GM23338 (cell line): ENCODE results near the gene ETV1. TPM values are rescaled to one million over a fixed set of nuclear protein-coding genes. Genes with fewer than 3 reads are reported as not detected.
A peak's percentile ranks its signal among the peaks of the same experiment; 100 is the strongest.

Source experiments
- ATAC-seq: fragments of 200-7000 bp; cut with Tn5 transposase; 3 replicates; pipeline ENCODE4 v1.9.1; 2020
- DNase-seq: peaks from one replicate; pipeline ENCODE4 v3.0.0-alpha.2; 2015; ENCODE audit warnings: low spot score
- H2AFZ ChIP-seq: fragments of 200-600 bp; sonication (generic); 2 replicates; pipeline ENCODE4 v1.8.0; 2016; ENCODE audit warnings: antibody characterized with exemption, mild to moderate bottlenecking, moderate library complexity
- H3F3A ChIP-seq: fragments of 200-600 bp; sonication (generic); replicated peaks from 2 replicates; pipeline ENCODE4 v1.8.0; 2017; ENCODE audit warnings: antibody characterized with exemption, mixed run types, low read depth
- H3K27ac ChIP-seq: fragments of 200-600 bp; sonication (generic); 2 replicates; pipeline ENCODE4 v1.6.1; 2016; ENCODE audit warnings: low read depth
- H3K27me3 ChIP-seq: fragments of 200-600 bp; sonication (generic); 2 replicates; pipeline ENCODE4 v1.8.0; 2016; ENCODE audit warnings: mild to moderate bottlenecking, mixed run types, moderate library complexity; ENCODE audit not compliant: insufficient read depth
- H3K36me3 ChIP-seq: fragments of 200-600 bp; sonication (generic); 2 replicates; pipeline ENCODE4 v1.8.0; 2016; ENCODE audit warnings: mild to moderate bottlenecking; ENCODE audit not compliant: insufficient read depth
- H3K4me1 ChIP-seq: fragments of 200-600 bp; sonication (generic); 2 replicates; pipeline ENCODE4 v1.8.0; 2016; ENCODE audit warnings: mild to moderate bottlenecking, moderate library complexity; ENCODE audit not compliant: insufficient read depth
- H3K4me2 ChIP-seq: fragments of 200-600 bp; sonication (generic); 2 replicates; pipeline ENCODE4 v1.7.1; 2017; ENCODE audit warnings: mixed run types
- H3K4me3 ChIP-seq: fragments of 200-600 bp; sonication (generic); 2 replicates; pipeline ENCODE4 v1.6.1; 2016; ENCODE audit warnings: mixed run types
- H3K79me2 ChIP-seq: fragments of 200-600 bp; sonication (generic); replicated peaks from 2 replicates; pipeline ENCODE4 v1.8.0; 2017; ENCODE audit warnings: mild to moderate bottlenecking; ENCODE audit not compliant: insufficient read depth
- H3K9me2 ChIP-seq: fragments of 200-600 bp; sonication (generic); 2 replicates; pipeline ENCODE4 v1.8.0; 2017; ENCODE audit not compliant: insufficient read depth
- H4K20me1 ChIP-seq: fragments of 200-600 bp; sonication (generic); replicated peaks from 2 replicates; pipeline ENCODE4 v1.8.0; 2017; ENCODE audit warnings: mild to moderate bottlenecking; ENCODE audit not compliant: insufficient read depth
- H3K27ac Mint-ChIP-seq: 2 replicates; pipeline ENCODE4 v1.8.0; 2020; ENCODE audit warnings: inconsistent platforms, mild to moderate bottlenecking, moderate library complexity, mixed read lengths
- H3K27me3 Mint-ChIP-seq: 3 replicates; pipeline ENCODE4 v1.8.0; 2022; ENCODE audit warnings: low read depth, mild to moderate bottlenecking, moderate library complexity, mixed read lengths, inconsistent platforms; ENCODE audit not compliant: insufficient read depth, poor library complexity
- H3K36me3 Mint-ChIP-seq: 3 replicates; pipeline ENCODE4 v1.8.0; 2021; ENCODE audit warnings: low read depth, mild to moderate bottlenecking, inconsistent platforms, moderate library complexity, mixed read lengths
- H3K4me1 Mint-ChIP-seq: 3 replicates; pipeline ENCODE4 v1.8.0; 2020; ENCODE audit warnings: mild to moderate bottlenecking, inconsistent platforms, mixed read lengths
- H3K4me3 Mint-ChIP-seq: 3 replicates; pipeline ENCODE4 v1.8.0; 2021; ENCODE audit warnings: moderate library complexity, mild to moderate bottlenecking, inconsistent platforms, mixed read lengths
- H3K9me3 Mint-ChIP-seq: 3 replicates; pipeline ENCODE4 v1.8.0; 2020; ENCODE audit warnings: moderate library complexity, mild to moderate bottlenecking, inconsistent platforms, mixed read lengths
- CREB1 ChIP-seq: fragments of 250-450 bp; sonication (Bioruptor Pico); IDR thresholded peaks from 2 replicates; pipeline ENCODE4 v1.5.0; 2020; ENCODE audit warnings: low read depth, mild to moderate bottlenecking, moderate library complexity
- CTCF ChIP-seq, 2 experiments: fragments of 200-600 bp in 1 of 2; sonication (generic) in 1 of 2; conservative IDR thresholded peaks; 2 replicates each; pipeline versions ENCODE4 v1.5.1 to v1.6.1; 2016 to 2017; ENCODE audit warnings: antibody characterized with exemption in 2 of 2, low read depth in 2 of 2, mild to moderate bottlenecking in 2 of 2, moderate library complexity in 1 of 2
- ETS1 ChIP-seq: IDR thresholded peaks from 2 replicates; pipeline ENCODE4 v1.6.1; 2016; ENCODE audit warnings: antibody characterized with exemption
- EZH2 ChIP-seq: fragments of 200-600 bp; sonication (generic); IDR thresholded peaks from one replicate; pipeline ENCODE4 v1.8.0; 2017; ENCODE audit warnings: antibody characterized with exemption, mild to moderate bottlenecking, low read depth; ENCODE audit not compliant: unreplicated experiment
- EZH2phosphoT487 ChIP-seq: fragments of 200-600 bp; sonication (generic); IDR thresholded peaks from one replicate; pipeline ENCODE4 v1.8.1; 2018; ENCODE audit warnings: antibody characterized with exemption; ENCODE audit not compliant: unreplicated experiment
- JUNB ChIP-seq: IDR thresholded peaks from one replicate; pipeline ENCODE4 v1.6.1; 2016; ENCODE audit warnings: antibody characterized with exemption; ENCODE audit not compliant: unreplicated experiment
- NANOG ChIP-seq: IDR thresholded peaks from 2 replicates; pipeline ENCODE4 v1.6.1; 2016; ENCODE audit warnings: antibody characterized with exemption, borderline replicate concordance
- POLR2AphosphoS5 ChIP-seq: IDR thresholded peaks from 2 replicates; pipeline ENCODE4 v1.6.1; 2016; ENCODE audit warnings: antibody characterized with exemption, low read depth
- REST ChIP-seq: IDR thresholded peaks from one replicate; pipeline ENCODE4 v1.6.1; 2018; ENCODE audit warnings: antibody characterized with exemption; ENCODE audit not compliant: unreplicated experiment
- STAT1 ChIP-seq: IDR thresholded peaks from one replicate; pipeline ENCODE4 v1.6.1; 2016; ENCODE audit warnings: antibody characterized with exemption; ENCODE audit not compliant: unreplicated experiment
- ZNF114 ChIP-seq: fragments of 250-450 bp; sonication (Bioruptor Pico); IDR thresholded peaks from 2 replicates; pipeline ENCODE4 v1.5.0; 2020; ENCODE audit warnings: mild to moderate bottlenecking, moderate library complexity
- ZNF331 ChIP-seq: fragments of 250-450 bp; sonication (Bioruptor Pico); IDR thresholded peaks from 2 replicates; pipeline ENCODE4 v1.5.0; 2020; ENCODE audit warnings: low read depth, mild to moderate bottlenecking, moderate library complexity
- ZNF462 ChIP-seq: fragments of 250-450 bp; sonication (Bioruptor Pico); IDR thresholded peaks from 2 replicates; pipeline ENCODE4 v1.5.0; 2020; ENCODE audit warnings: mild to moderate bottlenecking, moderate library complexity
- polyA plus RNA-seq: library from polyadenylated mRNA; unstranded; fragments of >200 nt; fragmentation: Nextera tagmentation; extraction: Ambion mirVana; gene quantifications from 2 replicates; pipeline ENCODE4 v1.2.1, GENCODE V29; 2016
- total RNA-seq: library from RNA; depleted of rRNA; stranded (reverse); fragments of >200 nt; shearing (Covaris generic); gene quantifications from 2 replicates; pipeline ENCODE4 v1.2.3, GENCODE V29; 2014

The ETV1 gene
- total and polyA plus RNA-seq, 2 experiments from 2014 or later: 49.4 to 61.9 TPM

- ATAC-seq (peak; percentile 88), DNase-seq (peak; percentile 44)
- no peak overlapping the region for H3K27ac ChIP-seq
- Mint-ChIP-seq H3K36me3 (no peaks in the 10 kb centered on the region), H3K4me3 (no peak overlapping the region), H3K27me3 (no peaks in the 10 kb centered on the region), H3K9me3 (no peaks in the 10 kb centered on the region), H3K27ac (no peak overlapping the region), H3K4me1 (peaks cover 20% of the 10 kb centered on the region)
- no peaks in the 10 kb centered on the region for H3K79me2 ChIP-seq
- no peaks in the 10 kb centered on the region for H3K4me1 ChIP-seq
- H3K9me2 ChIP-seq: no peaks in the 10 kb centered on the region
- no peak overlapping the region for H3K4me3 ChIP-seq
- H3K27me3 ChIP-seq: no peaks in the 10 kb centered on the region
- H3K36me3 ChIP-seq: no peaks in the 10 kb centered on the region
- H3K4me2 ChIP-seq: no peak overlapping the region
- no peak for TF ChIP-seq NANOG
- TF ChIP-seq JUNB: no peak
- no peak for TF ChIP-seq ZNF331 (CRISPR knock-in tag)
- no peak for TF ChIP-seq EZH2
- no peak for TF ChIP-seq POLR2AphosphoS5
- TF ChIP-seq REST: no peak
- no peak for TF ChIP-seq CREB1 (CRISPR knock-in tag)
- TF ChIP-seq ETS1: no peak
- TF ChIP-seq ZNF462 (CRISPR knock-in tag): no peak
- TF ChIP-seq ZNF114: no peak
- no peak for TF ChIP-seq EZH2phosphoT487
- TF ChIP-seq CTCF (conservative IDR thresholded peaks at IDR 0.05; ENCODE audit: low read depth in 2 of 2): no peak
- TF ChIP-seq STAT1: no peak
- H2AFZ ChIP-seq: no peak overlapping the region
- no peaks in the 10 kb centered on the region for H3F3A ChIP-seq
- H4K20me1 ChIP-seq: no peaks in the 10 kb centered on the region
These were observed 20.3 kb upstream of the ETV1 start for GRCh38 chr7:14009453-14010418.
